HG03159 (cell line): ENCODE results near the gene ACTN4.

Experiments used
- ATAC-seq: cut with Tn5 transposase; IDR thresholded peaks from one replicate; pipeline ENCODE4 v1.9.1; 2021; ENCODE audit warnings: mild to moderate bottlenecking, moderate library complexity; ENCODE audit not compliant: unreplicated experiment

Gene ACTN4

GRCh38 chr19:38722947-38723605, 75.6 kb downstream of the ACTN4 start:
- no peak for ATAC-seq

- ATAC-seq, result no peak
Observed at GRCh38 chr19:38723606-38723965, 76.1 kb downstream of the ACTN4 start.

GRCh38 chr19:38723990-38724854, 76.8 kb downstream of the ACTN4 start:
- no peak for ATAC-seq

GRCh38 chr19:38725469-38726283, 78.2 kb downstream of the ACTN4 start:
- ATAC-seq, result no peak

GRCh38 chr19:38726284-38726673, 78.8 kb downstream of the ACTN4 start:
- ATAC-seq, result no peak

DNA sequence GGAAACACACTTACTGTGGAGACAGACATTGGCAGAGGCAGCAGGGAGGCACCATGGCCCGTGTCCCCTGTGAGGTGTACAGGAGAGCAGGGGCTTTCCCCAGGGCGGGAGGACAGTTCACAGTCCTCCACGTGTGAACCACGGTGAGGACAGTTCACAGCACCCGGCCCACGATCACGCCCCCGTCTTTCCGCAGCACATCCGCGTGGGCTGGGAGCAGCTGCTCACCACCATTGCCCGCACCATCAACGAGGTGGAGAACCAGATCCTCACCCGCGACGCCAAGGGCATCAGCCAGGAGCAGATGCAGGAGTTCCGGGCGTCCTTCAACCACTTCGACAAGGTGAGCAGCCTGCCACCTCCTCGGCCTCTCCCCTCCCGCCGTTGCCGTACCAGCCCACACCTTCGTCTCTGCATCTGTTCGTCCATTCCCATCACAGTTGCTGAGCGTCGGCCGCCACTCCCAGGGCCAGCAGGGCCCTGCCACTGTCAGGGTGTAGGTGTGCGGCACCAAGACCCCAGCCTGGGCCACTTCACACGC, 79.4 kb downstream of the ACTN4 start:
- ATAC-seq, result no peak

DNA sequence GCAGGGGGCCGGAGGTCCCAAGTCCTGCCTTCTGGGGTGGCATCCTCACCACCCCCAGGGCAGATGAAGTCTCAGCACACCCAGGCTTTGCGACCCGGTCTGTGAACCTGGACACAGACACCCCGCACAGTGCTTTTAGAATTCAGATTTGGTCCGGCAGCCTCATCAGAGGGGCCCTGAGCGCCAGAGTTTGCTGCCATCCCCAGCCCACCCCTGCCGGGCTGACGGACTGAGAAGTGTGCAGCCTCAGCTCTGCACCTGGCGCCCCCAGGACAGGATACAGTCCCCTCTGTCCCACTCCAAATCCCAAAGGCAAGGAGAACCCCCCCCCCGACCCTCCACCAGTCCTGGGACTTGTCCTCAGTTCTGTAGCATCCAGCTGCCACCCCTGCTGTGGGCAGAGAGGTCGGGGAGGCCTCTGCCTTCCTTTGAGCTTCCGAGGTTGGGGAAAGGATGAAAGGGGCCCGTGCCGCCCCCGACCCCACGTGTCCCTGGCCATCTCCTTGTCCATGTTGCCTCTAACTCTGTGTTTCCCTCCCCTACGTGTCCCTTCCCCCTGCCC, 79.9 kb downstream of the ACTN4 start:
- no peak for ATAC-seq

- ATAC-seq, result no peak
Observed at GRCh38 chr19:38727868-38728660, 80.6 kb downstream of the ACTN4 start.

DNA sequence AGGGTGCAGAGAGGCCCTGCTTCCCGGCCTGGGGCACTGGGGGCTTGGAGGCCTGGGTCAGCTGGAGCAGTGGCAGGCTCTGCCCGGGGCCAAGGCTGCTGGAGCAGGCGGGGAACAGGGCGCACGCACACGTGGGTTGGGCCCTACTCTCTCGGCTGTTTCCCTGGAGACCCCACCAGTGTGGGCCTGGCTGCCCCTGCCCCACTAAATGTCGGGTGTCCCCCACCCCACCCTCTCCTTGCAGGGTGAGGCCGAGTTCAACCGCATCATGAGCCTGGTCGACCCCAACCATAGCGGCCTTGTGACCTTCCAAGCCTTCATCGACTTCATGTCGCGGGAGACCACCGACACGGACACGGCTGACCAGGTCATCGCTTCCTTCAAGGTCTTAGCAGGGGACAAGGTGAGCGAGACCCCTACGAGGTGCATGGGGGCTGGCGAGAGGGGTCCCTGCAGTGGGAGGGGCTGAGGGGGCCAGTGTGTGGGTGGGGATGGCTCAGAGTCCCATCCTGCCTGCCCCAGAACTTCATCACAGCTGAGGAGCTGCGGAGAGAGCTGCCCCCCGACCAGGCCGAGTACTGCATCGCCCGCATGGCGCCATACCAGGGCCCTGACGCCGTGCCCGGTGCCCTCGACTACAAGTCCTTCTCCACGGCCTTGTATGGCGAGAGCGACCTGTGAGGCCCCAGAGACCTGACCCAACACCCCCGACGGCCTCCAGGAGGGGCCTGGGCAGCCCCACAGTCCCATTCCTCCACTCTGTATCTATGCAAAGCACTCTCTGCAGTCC, 81.5 kb downstream of the ACTN4 start:
- no peak for ATAC-seq

DNA sequence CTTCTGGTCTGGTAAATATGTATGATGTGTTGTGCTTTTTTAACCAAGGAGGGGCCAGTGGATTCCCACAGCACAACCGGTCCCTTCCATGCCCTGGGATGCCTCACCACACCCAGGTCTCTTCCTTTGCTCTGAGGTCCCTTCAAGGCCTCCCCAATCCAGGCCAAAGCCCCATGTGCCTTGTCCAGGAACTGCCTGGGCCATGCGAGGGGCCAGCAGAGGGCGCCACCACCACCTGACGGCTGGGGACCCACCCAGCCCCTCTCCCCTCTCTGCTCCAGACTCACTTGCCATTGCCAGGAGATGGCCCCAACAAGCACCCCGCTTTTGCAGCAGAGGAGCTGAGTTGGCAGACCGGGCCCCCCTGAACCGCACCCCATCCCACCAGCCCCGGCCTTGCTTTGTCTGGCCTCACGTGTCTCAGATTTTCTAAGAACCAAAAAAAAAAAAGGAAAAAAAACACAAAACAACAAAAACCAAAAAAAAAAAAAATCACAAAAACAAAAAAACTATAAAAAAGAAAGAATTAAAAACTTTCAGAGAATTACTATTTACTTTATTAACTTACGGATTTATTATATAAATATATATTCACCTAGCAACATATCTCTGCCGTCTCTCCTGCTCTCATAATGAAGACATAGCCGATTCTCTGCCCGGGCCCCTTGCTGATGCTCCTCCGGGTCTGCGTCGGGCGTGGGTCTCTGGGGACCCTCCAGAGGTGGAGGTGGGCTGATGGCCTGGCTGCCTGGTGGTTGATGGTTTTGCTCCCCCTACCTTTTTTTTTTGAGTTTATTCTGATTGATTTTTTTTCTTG, 82.4 kb downstream of the ACTN4 start:
- ATAC-seq, result no peak

DNA sequence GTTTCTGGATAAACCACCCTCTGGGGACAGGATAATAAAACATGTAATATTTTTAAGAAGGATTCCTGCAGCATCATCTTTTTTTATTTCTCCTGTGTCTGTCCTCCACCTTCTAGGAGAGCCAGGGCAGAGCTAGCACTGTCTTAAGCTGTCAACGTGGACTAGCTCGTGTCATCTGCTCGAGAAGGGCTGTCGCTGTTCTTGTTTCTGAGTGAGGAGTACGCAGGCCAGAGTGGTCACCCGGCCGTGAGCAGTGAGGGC, 83.0 kb downstream of the ACTN4 start:
- ATAC-seq, result no peak

DNA sequence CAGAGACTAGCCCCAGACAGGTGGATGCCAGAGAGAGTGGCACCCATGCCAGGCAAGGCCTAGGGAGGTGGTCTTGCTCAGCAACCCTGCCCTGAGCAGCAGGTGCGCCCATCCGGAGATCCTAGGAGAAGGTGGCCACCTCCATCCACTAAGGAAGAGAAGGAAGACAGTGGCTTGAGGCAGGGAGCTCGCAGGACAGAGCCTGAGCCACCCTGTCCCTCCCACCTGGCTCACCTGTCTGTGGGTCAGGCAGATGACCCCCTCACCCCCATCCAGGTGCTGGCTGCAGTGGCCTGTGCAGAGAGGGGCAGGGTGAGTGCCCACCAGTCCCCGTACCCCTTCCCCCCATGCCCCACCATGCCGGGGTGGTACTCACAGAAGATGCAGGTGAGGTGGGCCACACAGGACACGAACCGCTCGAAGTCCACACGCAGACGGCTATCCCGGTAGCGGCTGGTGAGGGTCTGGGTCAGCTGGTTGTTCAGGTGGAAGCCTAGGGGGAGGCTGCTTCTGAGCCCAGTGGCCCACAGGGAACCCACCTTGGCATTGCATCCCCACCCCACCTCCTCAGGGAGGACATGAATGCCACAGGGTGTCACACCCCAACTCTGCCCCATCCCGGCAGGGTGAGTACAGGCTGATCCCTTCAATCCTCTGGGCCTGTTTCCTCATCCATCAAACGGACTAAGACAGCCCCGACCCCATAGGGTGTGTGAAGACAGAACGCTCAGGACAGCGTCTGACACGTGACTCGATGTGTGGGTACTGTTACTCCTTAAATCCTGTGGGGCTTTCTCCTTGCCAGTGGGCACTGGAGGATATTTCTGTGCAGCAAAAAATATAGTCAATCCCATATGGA, 83.5 kb downstream of the ACTN4 start:
- ATAC-seq, result no peak

DNA sequence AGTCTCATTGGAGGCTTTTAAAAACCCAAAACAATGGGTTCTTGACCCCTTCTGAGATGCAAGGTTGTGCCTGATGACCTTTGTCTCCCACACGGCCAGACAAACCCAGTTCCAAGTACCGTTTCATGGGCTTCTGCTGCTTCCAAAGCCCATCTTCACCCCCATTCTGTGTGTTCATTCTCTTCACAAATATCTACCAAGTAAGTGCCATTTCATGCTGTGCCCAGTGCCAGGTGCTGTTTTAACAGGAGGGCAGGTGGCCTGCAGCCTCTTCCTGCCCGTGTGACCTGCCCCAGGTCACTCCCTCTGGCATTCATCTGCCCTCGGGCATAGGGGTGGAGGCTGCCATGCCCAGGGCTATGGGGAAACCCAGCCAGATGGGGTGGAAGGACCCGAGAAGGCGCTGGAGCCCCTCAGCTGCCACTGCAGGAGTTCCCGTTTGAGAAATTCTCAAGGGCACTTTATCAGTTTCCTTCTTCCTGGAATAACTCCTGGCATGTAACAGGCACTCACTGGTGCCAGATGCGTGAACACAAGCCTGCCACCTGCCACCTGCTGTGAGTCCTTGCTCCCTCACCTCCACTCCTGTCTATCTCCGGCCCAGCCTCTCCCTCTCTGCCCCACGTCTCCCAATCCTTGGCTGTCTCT, 84.3 kb downstream of the ACTN4 start:
- no peak for ATAC-seq

GRCh38 chr19:38733241-38733492, 85.7 kb downstream of the ACTN4 start:
- no peak for ATAC-seq

DNA sequence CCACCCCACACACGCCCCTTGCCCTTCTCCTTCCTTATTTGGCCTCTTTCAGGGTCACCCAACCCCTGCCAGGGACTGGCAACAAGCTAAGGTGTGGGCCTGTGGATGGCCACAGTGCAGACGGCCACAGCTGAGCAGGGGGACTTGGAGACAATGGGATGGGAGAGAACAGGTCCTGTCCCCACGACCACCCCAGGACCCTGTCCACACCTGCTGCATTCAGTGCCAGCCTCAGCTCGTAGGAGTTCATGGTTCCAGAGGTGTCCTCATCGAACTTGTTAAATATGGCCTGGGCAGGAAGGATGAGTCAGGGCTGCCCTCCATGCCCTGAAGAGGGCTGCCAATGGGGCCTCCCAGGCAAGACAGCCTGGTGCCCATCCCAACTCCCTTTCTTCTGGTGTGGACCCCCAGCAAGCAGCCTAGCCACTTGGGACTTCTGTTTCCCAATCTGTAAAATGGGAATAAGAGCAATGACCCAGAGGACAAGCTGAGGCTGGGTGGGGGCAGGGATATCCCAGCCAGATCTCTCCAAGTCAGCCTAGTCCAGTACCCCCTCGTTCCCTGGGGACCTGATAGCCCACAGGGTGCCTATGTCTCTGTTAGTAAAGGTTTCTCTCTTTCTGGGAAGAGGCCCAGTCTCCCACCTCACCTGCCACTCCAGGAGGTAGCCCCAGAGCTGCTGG, 86.2 kb downstream of the ACTN4 start:
- ATAC-seq, result no peak

DNA sequence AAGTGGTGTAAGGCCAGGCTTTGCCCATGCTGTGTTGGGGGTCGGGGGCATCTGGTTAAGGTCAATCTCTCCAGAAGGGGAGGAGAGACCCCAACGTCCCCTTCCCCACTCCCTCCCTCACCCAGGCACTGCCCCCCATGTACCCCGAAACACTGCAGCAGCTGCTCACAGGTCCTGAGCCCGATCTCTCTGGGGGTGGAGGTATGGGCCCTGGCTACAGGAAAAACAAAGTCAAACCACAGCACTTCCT, 86.7 kb downstream of the ACTN4 start:
- ATAC-seq, result no peak

DNA sequence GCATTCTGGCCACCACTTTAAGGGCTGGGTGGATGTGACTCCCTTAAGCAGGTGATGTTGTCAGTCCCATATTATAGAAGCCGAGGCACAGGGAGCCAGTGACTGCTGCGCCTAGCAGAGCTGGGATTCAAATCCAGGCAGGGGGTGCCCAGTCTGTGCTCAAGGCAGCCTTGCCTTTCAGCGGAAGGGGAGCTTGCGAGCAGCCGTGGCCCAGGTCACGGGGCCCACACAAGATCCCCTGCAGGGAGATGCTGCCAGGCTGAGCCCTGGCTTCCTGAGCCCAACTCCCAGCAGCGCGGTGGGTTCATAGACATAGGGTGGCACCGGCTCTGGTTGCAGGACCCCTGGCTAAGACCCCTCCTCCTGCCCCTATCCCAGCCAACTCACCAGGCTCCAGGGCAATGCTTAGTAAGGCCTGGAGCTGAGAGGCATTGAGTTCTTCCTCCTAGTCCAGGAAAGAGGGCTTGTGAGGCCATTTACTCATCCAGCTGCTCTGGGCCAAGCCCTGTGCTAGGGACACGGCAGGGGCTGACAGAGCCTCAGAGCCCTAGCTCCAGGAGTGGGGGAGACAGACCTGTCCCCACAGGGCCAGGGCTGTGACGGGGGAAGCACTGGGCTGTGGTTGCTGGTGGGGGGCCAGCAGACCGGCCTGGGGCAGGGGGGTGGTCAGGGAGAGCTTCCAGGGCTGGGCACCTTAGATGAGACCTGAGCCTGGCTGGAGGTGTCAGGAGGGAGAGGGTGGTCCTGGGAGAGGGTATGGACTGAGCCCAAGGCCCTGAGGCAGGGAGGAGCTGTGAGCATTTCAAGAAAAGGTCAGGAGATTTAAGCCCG, 87.2 kb downstream of the ACTN4 start:
- no peak for ATAC-seq
